CD4-positive, alpha-beta T cell treated with Interleukin-12 subunit alpha and Interleukin-12 subunit beta, for 1 hour (primary cell): Measurements from ENCODE around the gene CHD6.

Experiments
- DNase-seq: peaks from one replicate; pipeline ENCODE4 v3.0.0-alpha.2; 2020

Gene CHD6

DNA sequence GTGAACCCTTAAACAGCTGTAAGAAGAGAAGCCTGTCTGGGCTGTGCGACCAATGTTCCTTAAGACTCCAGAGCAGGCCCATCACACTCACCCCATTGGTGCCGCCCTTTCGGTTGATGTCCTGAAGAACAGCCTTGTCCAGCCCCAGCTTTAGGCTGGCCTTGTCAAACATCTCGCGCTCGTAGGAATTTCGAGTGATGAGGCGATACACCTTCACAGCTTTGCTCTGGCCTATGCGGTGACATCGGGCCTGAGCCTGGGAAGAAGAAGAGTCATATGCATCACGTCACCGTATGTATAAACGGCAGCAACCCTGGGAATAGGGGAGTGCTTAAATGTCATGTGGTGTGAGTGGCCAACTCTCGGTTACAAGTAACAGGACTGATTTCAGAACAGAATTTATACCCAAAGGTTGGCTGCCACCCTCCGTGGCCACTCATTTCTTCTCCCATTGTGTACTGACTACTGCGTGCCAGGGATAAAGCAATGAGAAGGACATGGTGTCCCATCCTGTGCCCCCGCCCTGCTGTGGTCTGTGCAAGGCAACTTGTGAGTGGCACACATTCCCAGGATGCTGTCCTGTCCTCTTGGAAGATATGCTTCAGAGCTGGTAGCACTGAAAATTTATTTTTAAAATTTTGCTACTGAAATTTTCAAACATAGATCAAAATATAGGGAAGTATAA lies 160.9 kb downstream of the CHD6 start:
- no peak for DNase-seq

DNA sequence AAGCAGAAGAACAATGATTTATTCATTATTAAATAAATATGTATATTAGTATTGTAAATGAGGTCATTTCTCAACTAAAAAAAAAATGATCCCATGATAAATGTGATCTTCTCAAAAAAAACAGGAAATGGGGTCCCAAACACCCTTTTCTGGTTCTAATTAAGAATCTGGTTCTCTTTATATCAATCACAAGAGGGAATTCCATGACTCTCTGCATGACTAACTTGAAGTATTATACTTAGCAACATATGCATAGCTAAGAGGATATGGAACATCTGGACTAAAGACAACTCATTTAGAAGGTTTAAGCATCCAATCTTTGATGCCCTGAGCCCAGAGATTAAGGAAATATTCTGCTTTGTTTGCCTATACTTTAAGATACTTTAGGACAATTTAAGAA lies 161.8 kb downstream of the CHD6 start:
- DNase-seq: no peak

DNA sequence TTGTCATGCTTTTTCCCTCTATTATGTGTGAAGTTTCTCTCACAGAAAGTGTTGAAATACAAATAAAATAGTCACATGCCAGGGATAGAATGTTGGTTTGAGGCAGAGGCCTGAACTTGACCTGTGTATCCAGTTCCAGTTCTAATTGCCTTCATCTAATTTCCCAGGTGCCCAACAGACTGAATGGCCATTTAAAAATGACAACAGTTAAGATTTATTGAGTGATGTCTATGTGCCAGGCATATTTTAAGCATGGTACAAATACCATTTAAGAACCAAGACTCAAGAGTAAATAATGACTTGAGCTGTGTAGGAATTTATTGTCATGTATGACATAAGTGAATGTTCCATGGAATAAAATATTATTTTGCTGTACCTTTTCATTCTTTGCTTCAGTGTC lies 163.9 kb downstream of the CHD6 start:
- DNase-seq: no peak

DNA sequence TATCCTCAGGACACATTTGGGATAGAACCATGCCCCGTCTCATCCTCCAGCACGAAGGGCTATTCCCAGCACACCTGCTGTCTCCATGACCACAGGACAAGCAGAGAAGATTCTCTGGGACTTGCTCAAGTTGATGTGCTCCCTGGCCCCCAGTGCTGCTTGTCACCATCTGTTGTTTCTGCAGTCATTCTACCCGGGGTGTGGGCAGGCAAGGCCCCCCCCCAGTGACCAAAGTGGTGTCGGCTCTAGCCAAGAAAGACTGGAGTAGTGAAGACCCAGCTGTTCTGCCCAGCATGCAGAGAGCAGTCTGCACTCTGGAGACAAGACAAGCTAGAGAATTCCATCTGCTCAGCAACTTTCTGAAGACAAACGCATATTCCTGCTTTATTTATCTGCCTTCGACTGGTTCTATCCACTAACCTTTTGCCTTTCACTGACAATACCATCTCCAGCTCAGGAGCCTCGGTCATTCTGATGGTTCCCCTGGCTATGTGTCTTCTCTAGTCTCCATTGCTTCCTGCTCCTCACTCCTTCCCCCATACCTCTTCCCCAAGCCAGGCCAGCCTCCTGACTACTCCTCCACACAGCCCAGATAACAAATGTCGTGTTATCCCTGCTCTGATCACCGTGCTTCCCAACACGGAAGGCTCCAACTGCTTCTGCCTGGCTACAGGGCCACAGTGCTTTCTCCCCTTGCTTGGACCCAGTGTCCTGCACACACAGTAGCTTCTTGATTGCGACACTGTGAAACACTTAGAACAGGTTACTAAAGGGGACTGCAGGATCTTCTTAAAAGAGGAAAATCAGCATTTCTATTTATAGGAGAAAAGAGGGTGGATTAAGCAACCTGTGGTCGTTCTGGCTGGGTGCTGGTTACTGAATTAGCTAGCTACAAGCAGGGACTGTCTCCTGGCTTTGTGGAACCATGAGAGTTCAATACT lies 164.9 kb downstream of the CHD6 start:
- DNase-seq: no peak

DNA sequence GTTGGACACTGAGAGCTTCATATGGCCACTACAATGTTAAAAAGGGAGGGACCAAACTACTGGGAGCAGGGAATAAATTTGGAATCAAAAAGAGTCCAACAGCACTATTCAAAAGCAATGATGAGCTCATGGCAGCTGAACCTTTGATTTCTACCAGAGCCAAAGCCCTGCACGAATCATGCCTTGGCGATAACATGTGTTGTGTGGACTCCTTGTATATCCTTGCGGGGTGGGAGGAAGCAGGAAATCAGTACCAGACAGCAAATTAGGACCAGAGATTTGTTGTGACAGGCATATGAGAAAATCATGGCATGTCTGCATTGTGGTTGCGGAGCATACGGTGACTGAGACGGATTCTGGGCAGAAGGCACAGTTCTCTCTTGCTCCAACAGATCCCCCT lies 166.0 kb downstream of the CHD6 start:
- DNase-seq: no peak

DNA sequence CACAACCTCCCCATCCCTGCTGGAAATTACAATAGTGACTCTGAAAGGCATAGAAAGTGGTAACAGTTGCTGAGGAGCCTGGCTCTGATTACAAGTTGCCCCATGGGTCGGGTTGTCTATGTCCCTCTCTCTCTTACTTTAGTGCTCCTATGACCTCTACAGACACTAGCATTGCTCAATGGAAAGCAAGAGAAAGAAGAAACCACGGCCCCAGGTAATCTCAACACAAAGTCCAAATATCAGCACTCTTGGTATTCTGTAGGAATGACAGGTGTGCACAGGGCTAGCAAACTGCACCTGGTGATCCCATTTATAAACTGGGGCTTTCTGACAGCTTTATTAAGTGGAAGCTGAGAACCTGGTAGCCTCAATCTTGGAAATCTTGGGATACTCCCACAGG lies 171.2 kb downstream of the CHD6 start:
- no peak for DNase-seq

DNA sequence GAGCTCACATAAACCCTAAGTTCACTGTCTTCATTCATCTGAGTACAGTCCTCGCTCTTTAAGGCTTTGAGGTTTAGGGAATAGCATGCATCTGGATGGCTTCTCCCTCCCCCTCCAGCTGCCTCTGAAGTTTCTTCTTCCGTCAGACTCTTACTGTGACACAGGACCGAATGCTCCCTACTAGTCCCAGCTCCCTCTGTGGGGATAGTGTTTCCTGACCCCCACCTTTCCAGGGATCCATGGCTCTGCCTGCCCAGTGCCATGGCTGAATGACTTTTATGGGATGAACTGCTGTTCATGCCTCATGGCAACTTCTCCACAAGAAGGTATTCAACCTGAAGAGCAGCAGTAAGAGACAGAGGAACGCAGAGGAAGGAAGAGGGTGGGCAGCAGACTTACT lies 171.7 kb downstream of the CHD6 start:
- no peak for DNase-seq

DNA sequence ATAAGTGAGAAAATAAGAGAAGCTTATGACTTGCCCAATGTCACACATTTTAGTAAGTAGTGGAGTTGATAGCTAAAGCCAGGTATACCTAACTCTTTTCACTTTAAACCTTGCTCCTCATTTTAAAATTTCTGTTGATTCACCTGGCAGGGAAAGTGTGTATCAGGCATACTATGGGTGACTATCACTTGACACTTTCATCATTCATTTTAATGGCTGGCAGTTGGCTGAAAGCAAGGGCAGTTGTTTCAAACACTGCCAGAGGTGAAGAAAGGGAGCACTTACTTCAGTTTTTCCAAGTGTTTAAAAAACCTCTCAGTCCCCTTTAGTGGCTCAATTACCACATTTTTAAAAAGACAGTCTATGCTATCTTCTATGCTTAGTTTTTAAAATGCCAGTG lies 173.4 kb downstream of the CHD6 start:
- no peak for DNase-seq

DNA sequence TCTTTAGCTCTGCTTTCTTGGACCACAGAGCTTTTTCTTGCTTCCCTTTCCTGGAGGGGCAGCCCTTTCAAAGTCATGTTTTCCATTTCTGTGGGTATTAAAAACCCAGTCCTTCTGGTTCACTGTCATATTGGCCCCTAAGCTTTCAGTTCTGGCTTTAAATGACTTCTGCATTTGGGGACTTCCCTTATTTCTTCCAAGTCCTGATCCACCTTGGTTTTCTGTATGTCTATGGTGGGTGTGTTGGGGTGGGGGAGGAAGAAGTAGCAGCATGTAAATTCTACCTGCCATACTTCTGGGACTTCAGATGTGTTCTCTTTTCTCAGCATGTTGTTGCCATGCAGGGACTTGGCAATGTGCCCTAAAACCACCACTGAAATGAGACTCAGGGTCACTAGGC lies 174.5 kb downstream of the CHD6 start:
- no peak for DNase-seq

DNA sequence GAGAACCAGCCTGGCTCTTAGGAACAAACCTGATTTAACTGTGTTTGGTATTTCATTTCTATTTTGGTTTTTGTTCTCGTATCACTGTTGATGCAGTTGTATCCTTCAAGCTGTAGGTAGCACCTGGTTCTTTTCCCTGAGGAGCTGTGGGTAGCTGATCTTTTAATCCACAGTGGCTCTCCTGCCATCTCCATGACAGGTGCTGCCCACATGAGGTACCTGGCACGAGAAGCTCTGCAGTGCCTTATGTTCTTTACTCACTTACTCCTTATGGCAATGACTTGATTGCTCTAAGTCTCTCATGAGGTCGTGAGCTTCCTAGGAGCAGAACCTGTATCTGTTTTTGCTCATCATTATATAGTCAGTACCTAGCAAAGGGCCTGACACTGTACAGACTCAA lies 177.3 kb downstream of the CHD6 start:
- no peak for DNase-seq

DNA sequence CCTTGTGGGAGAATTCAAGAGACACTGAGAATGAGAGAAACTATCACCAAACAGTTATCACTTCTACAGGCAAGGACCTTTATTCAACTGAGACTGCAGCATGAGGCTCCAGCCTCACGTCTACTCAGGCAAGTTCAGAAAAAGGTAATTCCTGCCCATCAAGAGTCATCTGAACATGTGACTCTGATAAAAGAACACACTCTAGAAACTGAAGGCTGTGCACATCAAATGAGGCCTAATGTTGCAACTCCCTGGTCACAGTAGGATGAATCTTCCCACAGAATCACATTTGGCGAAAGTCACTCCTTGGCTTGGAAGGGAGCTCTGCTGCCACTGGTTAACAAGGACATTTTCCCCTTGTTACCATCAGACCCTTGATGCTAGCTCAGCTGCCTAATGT lies 180.3 kb downstream of the CHD6 start:
- no peak for DNase-seq

DNA sequence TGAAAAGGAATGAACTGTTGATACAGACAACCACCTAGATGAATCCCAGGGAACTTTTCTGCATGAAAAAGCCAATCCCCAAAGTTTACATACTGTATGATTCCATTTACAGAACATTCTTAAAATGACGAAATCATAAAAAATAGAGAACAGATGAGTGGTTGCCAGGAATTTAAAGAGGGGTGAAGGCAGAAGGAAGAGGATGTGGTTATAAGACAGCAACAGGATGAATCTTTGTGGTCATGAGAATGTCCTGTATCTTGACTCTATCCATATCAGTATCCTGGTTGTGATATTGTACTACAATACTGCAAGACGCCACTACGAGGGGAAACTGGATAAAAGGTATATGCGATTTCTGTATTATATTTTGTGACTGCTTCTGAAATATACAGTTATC lies 181.5 kb downstream of the CHD6 start:
- DNase-seq: no peak

DNA sequence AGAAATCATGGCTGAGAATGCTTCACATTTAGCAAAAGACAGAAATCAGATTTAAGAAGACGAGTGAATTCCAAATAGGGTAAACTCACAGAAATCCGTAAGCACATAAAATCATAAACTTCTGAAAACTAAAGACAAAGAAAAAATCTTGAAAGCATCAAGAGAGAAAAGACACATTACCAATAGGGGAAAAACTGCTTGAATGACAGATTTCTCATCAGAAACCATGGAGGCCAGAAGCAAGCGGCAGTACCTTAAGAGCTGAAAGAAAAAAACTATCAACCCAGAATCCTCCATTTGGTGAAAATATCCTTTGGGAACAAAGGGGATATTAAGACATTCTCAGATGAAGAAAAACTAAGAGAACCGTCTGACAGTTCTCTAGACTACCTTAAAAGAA lies 185.0 kb downstream of the CHD6 start:
- DNase-seq: no peak

DNA sequence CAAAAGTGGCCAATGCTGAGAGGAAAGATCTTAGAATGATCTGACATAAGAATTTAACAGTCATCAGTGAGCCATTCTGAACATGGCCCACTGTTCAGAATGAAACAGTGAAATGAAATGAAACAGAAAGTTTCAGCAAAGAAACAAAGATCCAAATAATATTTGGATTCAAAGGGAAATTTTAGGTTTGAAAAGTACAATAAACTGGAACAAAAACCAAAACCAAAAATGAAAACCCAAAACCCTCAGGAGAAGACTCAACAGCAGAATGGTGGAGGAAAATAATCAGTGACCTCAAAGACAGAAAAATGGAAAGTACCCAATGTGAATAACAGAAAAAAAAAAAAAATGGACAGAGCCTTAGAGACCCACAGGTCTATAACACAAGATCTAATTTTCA lies 185.4 kb downstream of the CHD6 start:
- no peak for DNase-seq

DNA sequence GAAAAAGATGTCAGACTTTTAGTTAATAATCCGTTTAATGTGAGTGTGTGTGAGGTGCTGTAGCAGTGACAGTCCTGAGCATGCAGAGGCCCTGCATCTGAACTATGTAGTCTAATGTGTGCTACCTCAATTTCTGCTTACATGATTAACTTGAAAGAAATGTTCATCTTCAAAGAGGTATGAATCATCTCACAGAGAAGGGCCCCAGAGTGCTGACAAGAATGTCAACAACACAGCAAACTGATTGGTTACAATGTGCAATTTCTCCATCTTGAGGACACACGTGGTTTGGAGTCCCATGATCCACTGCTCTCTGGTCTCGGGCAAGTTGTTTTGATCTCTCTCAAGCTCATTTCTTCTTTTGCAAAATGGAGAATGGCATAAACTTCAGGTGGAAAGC lies 189.9 kb downstream of the CHD6 start:
- DNase-seq: peak; percentile 15

DNA sequence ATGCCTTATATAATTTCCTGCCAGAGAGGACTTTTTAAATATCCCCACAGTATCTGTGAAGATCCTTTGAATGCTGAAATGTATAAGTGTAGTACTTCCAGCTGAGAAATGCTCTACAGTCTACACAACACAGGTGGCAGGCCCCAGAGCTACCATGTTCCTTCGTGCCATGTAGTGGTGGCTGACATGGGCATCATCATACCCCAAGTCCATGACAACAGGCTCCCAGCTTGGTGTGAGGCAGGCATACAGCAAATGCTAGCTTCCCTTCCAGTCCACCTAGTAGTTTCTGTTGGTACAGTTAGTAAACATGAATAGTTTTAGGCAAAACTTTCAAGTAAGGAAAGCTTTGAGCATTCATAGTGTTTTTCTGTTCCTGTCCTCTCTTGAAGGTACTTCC lies 190.3 kb downstream of the CHD6 start:
- DNase-seq: no peak

DNA sequence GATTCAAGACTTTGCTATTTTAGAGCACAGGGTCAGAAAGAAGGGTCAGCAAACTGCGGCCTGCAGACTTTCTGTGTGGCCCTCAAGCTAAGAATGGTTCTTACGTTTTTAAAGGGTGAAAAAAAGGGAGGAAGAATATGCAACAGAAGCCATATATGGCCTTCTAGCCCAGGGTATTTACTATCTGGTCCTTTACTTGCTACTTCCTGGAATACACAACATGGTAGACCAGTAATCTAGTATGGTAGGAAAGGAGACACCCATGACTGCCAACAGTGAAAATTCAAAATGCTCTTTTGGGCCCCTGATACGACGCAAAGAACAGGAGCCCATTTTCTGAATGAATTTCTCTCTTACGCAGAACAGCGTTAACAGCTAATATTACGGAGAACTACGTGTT lies 191.2 kb downstream of the CHD6 start:
- no peak for DNase-seq

DNA sequence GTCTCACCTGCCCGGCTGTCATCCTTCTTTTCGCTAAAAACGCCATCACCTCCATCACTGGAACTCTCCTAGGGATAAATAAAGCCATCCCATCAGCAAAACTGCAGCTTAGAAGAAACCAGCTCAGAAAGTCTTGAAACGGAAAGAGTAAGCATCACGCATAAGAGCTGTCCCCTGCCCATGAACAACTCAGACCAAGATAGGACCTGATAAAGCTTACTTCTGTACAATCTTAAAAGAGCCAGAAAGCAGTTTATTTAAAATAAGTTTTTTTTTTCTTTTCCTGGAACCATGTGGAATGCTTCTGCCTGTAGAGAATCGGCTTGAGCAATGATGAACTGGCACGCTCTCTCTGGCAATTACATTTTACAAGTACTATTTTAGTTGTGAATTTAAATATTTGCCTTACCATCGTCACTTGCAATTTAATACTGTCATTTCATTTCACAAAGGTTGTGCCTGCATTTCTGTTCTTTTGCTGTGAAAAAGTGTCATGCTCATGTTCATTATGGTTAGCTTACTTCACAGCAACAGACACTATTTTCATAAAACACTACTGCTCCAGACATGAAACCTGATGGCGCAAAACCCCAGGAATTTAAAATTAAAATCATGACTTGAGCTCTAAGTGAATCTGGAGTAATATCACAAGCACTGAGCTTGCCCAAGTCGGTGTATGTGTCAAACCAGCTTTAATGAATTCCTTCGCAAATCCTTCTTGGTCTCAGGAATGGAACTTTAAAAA lies 191.9 kb downstream of the CHD6 start:
- DNase-seq: no peak

DNA sequence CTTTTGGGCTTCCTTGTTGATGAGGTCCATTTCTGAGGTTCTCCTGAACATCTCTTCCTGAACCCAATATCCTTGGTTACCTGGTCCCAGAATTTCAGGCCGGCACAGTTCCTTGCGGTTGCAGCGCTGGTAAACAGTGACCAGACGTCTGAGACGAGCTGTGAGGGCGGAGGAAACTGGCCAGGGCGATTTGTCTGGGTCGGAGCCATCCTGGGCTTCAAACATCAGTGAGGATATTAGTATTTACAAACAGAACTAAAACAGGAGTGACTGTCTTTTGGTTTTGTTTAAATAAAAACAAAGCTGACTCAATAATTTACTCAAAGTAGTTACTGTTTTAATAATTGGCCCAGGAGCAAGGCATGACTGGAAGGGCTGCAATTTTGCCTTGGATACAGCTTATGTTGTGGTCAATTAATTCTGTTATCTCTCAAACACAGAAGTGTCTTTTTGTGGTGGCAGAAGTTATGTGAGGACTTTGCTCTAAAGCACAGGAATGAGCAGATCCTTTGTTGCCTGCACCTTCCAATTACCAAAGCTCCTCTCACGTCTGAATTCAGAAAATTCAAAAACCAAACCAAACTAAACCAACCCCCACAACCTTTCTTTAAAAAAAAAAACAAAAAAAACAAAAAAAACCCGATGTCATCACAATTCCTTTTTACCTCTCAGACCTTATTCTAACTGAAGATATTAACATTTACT lies 192.8 kb downstream of the CHD6 start:
- no peak for DNase-seq

DNA sequence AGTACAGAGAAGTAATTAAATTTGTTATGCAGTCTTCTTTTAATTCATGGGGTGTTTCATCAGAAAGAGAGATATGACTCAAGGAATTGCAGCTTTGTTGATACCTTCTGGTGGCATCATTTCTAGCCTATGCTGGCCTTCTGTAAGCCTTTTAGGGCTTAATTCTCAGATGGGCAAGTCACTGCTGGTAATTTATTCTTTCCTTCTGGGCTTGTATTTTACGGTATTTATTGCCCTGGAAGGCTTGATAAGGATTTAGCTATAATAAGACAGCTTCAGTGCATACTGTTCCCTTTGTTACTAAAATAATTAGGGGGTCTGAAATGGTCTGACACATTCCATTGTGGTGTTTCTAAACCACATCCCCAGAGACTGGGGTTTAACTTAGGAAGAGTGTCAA lies 193.6 kb downstream of the CHD6 start:
- no peak for DNase-seq

DNA sequence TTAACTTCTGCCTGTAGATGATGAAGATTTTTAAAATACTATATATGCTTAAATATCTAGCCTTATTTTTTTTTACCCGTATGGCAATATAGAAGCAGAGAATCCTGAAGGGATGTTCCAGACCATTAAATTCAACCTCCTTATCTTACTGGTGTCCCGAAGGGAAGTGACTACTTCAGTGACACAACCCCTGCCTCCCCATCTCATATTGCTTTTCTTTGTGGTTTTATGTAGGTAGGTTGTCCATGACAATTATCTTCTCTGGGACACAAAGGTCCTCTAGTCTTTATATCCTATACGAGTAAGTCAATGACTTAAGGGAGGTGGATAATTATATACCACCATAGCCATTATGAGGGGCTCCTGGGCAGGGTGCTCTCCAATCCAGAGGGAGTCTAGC lies 194.2 kb downstream of the CHD6 start:
- DNase-seq: no peak

DNA sequence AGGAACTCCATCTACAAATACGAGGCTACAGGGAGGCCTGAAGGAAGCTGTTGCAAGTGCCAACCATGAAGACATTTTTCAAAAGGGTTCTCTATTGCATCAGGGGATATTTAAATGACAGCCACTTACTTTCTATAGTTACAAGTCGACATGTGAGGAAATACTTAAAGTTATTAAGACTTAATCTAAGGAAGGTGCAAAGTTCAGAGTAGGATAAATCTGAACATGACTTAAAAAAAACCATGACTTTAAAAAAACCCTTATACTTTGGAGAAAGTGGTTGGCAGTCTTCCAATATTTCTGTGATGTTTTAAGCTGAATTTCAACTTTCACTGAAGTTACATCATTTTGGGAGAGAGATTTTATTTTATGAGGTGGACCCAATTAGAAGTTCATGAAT lies 195.2 kb downstream of the CHD6 start:
- no peak for DNase-seq

DNA sequence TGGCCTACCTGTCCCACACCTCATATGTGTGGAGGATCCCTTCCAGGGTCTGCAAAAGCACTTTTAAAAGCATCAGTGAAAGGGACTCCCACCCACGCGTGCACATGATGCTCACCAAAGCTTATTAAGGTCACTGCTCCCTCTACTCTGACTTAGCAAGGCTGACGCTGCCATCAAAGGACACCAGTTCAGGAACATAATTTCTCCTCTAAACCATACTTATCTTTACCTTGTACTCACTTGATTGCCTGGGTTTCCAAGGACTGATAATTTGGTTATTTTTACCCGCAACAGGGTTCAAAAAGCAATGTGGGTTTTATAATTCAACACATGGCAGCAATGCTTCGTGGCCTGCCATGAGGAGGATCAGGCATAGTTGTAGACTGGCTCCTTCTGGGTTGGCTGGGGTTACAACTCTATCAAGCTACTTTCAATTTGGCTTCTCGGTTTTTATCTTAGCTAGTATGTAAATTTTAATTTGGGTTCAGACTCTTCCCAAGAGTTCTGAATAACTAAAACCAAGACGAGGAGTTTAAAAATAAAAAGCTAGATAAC lies 199.4 kb downstream of the CHD6 start:
- DNase-seq: no peak
